NOMO-1 treated with DMSO at 0.1 percent for 48 hours (cell line): Measurements from ENCODE around the gene SAA2.
"Not testable (repeated sequence)": the region's sequence is repeated elsewhere in the genome, so short reads cannot be mapped to it uniquely, and the experiment has no call there.

Experiments used
- DNase-seq: peaks from one replicate; lab custom pipeline; 2025; ENCODE audit not compliant: unreplicated experiment; lab: John Stamatoyannopoulos, UW

The SAA2 gene

GRCh38 chr11:18253233-18253632 is 4.8 kb upstream of the SAA2 start:
- no peak for DNase-seq

GRCh38 chr11:18247191-18247581 is 1.3 kb downstream of the SAA2 start:
- DNase-seq: not testable (repeated sequence)

GRCh38 chr11:18246379-18247190 is 1.9 kb downstream of the SAA2 start:
- DNase-seq: peak; percentile 41

DNA sequence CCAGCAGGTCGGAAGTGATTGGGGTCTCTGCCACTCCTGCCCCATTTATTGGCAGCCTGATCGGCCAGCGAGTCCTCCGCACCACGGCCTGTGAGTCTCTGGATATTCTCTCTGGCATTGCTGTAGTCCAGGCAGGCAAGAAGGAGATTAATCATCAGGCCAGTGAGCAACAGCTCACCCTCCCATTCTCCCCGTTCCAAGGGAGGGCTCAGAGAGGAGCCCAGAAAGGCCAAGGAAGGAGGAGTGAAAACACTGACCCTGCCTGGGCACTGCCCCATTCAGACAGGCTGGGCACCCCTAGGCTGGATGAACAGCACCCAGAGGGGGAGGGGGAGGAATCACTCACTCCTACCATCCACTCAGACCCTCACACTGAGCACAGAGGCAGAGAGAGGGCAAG is 3.1 kb downstream of the SAA2 start:
- DNase-seq: no peak

DNA sequence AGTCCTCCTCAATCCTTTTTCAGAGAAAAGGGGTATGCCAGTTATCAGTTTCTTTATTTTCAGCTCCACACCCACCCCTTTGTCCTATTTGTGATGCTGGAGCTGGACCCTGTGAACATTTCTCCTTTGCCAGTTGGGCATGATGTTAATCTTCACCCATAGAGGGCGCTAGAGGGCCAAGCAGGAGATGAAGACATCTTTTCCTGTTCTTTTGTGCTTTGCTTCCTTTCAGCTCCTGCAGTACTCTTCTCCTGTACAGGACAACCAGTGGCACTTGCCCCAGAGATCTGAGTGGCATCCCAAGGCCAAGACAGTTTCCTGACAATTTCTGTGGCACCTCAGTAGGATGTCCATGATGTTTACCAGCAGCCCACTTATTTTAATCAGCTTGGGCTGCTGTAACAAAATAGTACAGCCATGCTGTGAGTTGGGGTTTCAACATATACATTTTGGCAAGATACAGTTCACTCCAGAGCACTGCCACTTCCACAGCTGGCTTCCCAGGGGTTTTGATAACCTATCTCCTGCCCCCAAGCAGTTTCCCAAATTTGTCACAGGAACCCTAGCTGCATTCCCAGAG is 4.6 kb downstream of the SAA2 start:
- DNase-seq: peak; percentile 58

DNA sequence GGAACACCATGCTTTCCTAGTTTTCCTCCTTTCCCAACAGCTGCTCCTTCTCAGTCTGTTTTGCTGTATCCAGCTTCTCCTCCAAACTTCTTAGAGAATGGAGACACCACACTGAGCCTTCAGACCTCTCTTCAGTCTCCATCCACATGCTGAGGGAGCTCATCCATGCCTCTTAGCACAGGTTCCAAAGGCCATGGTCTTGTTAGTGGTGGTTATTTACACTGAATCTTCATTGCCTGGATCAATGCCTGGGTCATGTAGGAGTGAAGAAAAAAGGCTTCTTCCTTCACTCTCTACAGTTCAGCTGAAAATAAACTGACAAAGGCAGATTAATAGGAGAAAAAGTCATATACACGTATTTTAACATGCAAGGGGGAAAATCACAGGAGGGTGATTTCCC is 8.8 kb downstream of the SAA2 start:
- DNase-seq: no peak

GRCh38 chr11:18236664-18237356 is 11.7 kb downstream of the SAA2 start, which contains the start of gene SAA4:
TSS of gene SAA4 (minus strand) at chr11:18236802. CDS start at chr11:18235926, 876 bp downstream.
- DNase-seq: no peak

- no peak for DNase-seq
These were observed 12.8 kb downstream of the SAA2 start for GRCh38 chr11:18235394-18236334.

- DNase-seq: no peak
These were observed 14.6 kb downstream of the SAA2 start for GRCh38 chr11:18233912-18234311.

DNA sequence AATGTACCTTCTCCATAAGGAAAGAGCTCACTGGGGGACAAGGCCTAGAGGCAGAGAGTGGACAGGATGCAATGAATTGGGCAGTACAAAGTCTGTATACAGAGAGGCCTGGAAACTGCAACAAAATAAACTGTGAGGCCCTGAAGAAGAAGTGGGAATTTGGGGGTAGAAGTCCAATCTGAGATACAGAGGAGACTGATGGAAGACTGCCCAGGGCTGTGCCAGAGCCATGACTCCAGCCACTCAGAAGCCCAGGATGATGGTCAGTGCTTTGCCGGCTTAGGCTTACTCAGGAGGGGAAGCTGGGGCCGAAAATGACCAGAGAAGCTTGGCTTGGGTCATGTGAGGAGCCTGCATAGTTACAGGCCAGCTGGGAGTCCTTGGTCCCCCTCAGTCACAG is 17.6 kb downstream of the SAA2 start:
- no peak for DNase-seq

DNA sequence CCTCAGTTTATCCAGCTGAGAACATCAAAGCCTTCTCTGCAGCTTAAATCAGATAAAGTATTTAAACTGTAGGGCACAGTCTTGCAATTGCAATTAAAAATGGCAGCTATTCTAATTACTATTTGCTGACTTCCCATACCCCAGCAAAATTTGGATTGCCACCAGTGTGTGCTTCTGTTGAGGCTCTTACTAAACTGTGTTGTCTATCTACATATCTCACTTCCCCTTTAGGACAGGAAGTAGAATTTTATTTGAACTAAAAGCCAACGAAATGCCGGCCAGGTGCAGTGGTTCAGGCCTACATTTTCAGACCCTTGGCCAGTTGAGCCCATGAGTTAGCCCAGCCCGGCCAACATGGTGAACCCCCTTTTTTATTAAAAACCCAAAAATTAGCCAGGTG is 19.0 kb downstream of the SAA2 start:
- DNase-seq: peak; percentile 55

GRCh38 chr11:18225913-18226312 is 22.6 kb downstream of the SAA2 start:
- DNase-seq: no peak

GRCh38 chr11:18223591-18224387 is 24.7 kb downstream of the SAA2 start:
- no peak for DNase-seq

- peak; percentile 0 for DNase-seq
These were observed 25.6 kb downstream of the SAA2 start for GRCh38 chr11:18222814-18223421.

- DNase-seq: no peak
These were observed 27.1 kb downstream of the SAA2 start for GRCh38 chr11:18221274-18221876.

GRCh38 chr11:18209058-18209457 is 39.4 kb downstream of the SAA2 start:
- DNase-seq: no peak

GRCh38 chr11:18204771-18205170 is 43.7 kb downstream of the SAA2 start:
- DNase-seq: no peak

DNA sequence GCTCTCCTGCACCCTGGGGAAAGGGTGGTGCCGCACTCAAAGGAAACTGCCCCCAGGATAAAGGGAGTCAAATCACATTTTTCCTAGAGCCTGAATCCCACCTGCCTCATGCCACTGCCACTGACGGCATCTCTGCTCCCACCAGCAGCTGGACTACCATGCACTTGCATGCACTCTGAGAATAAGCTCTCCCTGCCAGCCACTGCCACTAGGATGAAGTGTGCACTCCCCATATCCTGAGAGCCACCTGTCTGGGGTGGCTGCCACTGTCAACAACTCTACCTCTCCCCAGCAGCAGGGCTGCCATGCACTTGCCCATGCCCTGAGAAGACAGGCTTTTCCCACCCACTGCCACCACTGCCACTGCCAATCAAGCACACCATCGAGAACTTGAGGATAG is 44.2 kb downstream of the SAA2 start:
- DNase-seq: no peak

DNA sequence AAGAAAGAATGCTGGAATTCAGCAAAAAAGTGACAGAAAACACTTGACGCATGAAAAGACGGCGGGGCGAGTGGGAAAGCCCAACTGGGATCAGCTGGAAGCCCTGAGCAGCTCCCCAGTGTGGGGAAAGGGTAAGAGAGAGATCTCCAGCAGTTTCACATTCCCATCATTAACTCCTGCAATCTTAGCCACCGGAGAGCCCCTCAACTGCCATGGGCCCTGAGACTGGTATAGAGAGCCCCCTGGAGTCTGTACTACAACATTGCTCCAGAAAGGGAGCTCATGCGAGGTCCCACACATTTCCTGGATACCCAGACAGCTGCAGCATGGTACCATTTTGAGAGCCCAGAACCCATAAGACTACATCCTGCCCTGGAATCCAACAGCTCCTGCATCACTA is 44.7 kb downstream of the SAA2 start:
- DNase-seq: peak; percentile 4
